ENCODE data around the gene RUNX1.

Gene RUNX1

DNA sequence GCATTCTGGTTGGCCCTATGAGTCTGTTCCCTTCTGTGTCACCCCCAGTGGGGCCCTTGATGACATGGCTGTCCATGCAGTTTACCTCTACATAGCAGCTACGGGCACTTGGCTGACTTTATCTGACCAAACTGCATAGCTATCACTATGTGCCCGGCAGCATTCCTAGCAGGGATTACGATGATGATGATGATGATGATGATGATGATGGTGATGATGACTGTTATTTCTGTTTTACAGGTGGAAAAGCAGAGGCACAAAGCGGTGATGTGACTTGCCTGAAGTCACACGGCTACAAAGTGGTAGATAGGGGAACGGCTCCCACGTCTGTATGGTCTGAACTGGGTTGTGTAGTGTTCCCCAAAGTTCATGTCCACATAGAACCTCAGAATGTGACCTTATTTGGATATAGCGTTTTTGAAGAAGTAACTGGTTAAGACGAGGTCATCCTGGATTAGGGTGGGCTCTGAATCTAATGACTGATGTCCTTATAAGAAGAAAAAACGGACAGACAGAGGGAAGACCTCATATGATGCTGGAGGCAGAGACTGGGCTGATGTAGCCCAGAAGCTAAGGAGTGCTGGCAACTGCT, 57.6 kb downstream of the RUNX1 start:
- no peak for DNase-seq

DNA sequence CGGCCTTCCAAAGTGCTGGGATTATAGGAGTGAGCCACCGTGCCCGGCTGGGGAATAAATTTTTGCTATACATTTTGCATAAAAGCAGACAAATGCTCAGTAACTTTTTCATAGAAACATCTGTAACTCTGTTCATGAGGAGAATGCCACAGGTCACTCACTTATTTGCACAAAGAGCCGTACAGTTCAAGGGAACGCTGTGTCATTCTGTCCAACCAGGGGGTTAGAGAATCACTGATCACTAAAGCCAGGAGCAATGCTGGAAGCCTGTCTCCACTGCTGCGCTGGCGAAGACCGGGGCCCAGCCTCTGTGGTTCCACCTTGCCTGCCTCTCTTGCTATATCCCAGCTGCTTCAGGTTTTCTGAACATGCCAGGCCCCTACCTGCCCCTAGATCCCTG, 58.3 kb downstream of the RUNX1 start:
- no peak for DNase-seq

DNA sequence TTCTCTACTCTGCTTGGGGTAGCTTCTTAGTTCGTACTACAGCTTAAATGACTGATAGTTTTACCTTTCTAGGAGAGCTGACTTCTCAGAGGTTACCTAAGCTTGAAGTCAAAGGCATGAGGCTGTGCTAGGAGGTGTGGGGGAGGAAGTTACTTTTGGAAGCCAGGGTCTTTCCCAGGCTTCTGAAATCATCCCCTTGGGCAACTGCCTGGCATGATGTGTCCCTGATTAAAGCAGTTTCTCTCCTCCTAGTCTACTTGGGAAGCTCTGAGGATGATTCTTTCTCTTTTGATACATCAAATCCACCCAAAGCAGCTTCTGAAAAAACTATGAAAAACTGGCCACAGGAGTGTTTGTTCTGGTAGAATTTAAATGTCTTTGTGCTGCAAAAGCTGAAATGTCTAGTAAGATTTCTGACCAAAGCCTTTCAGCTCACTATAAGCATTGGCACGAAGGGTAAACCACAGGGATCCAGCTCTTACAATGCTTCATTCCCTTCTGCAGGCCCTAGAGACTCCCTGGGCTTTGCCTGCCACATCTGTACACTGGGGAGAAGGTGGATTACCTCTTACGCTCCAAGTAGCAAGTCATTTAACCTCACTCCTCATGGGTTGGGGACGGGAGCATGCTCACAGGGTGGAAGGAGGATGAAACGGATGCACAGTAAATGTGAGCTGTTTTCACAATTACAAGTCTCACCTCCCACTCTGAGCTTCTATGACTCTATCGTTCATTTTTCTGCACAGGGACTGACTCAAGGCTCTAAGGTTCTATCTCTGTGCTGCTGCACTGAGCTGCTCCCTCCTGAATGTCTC, 59.6 kb downstream of the RUNX1 start:
- no peak for DNase-seq

DNA sequence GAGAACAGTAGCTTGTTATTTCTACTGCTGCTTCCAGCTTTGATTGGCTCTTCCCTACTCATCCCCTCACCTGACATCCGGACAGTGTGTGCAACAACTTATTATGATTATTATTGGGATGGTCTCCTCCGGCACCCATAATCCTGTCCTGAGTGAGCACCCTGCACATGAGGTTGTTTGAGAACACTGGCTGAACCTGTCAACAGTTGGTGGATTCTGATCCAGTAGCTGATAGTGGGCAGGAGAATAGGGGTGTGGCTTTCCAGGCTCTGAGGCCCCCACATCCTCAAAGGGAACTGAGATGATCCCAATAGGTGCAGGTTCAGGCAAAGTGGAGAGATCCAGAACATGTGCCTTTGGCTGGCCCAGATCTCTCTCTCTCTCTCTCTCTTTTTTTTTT, 60.5 kb downstream of the RUNX1 start:
- DNase-seq, result no peak

DNA sequence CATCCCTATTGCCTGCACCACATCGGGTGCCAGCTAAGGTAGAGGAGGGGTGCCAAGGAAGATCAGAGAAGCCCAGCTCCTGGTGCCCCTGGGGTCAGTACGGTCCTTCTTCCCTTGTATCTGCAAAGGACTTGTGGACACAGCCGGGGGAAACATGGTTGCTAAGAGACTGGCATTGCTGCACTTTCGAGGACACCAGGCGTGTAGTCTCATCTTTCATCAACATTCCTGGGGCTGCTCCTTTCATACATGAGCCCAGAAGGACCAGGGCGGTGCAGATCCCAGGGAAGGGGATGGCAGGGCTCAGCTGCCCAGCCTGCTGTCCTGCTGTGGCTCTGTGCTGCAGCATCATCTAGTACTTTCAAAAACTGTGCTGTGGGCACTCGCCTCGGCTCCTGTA, 61.0 kb downstream of the RUNX1 start:
- DNase-seq, result no peak

DNA sequence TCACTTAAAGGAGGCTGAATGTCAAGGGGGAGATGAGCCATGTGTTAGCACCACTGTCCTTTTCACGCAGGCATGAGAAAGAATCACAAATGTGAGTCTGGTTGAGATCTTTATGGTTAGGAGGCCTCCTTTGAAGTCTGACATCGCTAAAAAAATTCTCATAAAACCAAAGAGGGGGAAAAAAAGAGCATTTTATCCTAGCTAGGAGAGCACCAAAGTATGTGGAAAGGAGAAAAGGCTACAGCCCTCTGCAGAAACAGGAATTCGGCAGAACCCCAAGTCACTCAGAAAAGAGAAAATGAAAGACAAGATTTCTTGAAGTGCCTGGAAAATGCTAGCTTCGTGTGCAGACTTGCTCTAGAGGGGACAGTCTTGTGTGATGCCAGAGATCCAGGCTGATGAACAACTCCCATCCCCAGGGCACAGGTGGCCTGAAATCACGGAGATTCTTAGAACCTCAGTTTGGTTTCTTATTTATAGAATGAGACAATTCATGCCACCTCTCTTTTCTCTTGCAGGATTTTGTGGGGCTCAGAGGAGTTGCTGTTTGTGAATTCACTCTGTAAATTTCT, 61.5 kb downstream of the RUNX1 start:
- no peak for DNase-seq

DNA sequence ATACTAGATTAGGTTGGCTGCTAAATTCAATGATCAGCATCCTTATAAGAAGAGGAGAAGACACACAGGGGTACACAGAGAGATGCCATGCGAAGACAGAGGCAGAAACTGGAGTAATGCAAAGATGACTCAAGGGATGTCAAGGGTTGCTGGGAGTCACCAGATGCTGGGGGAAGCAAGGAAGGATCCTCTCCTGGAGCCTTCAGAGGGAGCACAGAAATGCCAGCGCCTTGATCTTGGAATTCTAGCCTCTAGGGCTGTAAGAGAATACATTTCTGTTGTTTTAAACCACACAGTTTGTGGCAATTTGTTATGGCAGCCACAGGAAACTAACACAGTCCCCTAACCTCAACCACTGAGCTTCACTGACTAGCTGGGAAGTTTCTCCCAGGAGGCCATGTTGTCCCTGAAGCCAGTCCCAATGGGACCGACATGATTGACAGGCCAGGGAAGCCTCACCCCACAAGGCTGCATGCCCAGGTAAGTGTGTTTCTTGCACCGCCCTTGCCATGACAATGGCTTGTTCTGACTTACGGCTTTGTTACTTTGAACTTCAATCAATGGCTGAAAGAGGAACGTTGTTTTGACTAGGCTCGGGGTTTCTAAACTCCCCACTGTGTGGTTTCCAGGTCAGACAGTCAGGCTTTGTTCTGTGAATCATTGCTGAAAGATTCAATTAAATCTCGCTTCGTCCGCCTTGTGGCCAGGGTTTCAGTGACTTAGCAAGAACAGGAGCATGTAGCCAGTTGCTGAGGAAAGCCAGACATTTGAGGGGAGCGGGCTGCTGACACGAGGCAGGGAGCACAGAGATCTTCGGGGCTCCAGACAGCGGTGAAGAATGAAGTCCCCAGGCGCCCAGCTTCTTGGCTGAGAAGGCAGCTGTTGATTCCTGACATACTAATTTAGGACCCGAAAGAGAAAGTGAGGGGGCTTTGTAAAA, 62.3 kb downstream of the RUNX1 start:
- DNase-seq, result no peak

GRCh38 chr21:34984356-34985058, 64.6 kb downstream of the RUNX1 start:
- no peak for DNase-seq

- DNase-seq, result no peak
Observed at GRCh38 chr21:34983680-34984086, 65.4 kb downstream of the RUNX1 start.

GRCh38 chr21:34981791-34982190, 67.3 kb downstream of the RUNX1 start:
- DNase-seq, result no peak

DNA sequence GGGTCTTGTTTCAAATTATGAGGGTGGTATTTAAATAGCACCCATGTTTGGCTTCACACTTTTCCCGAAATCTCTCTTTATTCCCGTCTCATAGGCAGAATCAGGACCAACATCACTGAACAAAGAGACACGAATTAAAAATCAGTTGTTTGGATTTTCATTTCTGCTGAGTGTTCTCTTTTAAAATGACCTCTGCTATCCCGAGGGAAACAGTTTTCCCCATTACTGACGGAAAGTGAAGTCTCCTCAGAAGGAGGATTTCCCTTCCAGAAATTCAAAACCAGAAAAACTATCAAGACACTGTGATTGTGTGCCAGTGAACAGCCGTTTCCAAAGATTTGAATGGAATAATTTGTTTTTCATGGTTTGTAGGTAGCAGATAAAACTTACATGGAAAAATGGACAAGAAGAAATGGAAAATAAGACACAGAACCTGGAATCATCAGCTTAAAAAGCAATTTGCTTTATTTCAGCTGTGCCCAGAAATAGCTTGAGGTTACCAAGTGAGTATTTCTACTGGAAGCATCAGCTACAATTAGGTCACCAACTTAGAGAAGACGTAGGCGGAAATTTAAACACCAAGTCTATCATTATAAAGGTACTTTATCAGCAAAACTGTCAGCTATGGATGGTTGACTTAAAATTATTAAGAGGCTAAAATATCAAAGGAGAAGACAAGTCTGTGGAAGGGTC, 68.5 kb downstream of the RUNX1 start:
- DNase-seq, result no peak

GRCh38 chr21:34979383-34979782, 69.7 kb downstream of the RUNX1 start:
- DNase-seq, result no peak

DNA sequence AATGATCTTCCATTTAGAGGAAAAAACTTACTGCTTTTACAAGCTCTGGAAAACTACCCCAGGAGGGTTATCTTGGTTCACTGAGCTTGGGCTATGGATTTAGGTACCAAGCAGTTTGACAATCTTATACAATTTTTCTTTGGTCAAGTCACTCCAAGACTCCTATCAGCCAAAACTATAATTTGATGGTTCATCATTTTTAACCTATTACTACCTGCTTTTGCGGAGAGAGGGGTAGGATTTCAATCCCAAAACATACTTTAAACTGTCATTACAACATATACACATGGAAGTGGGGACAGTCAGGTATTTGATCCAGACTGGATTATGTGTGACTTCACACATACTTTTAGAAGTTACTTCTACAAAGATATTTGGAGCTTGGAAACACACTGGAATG, 71.8 kb downstream of the RUNX1 start:
- DNase-seq, result no peak

- DNase-seq, result no peak
Observed at GRCh38 chr21:34974162-34974981, 74.7 kb downstream of the RUNX1 start.

GRCh38 chr21:34973685-34974084, 75.4 kb downstream of the RUNX1 start:
- DNase-seq, result no peak

DNA sequence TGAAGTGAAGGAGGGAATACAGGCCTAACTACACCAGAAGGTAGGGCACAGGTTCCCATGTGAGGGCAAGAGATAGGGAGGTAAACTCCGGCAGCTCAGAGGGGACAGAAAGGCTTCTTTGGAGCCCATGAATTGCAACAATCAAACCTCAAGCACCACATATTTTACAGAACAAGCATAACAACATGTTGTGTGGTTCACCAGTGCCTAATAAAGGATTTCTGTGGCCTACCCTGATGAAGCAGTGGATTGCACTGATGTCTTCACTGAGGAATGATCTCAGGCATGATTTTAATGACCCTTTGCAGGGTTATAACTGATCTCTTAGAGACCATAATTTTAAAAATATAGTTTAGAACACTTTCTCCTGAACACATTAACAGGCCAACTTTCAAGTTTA, 77.4 kb downstream of the RUNX1 start:
- no peak for DNase-seq

GRCh38 chr21:34970566-34970965, 78.5 kb downstream of the RUNX1 start:
- no peak for DNase-seq

DNA sequence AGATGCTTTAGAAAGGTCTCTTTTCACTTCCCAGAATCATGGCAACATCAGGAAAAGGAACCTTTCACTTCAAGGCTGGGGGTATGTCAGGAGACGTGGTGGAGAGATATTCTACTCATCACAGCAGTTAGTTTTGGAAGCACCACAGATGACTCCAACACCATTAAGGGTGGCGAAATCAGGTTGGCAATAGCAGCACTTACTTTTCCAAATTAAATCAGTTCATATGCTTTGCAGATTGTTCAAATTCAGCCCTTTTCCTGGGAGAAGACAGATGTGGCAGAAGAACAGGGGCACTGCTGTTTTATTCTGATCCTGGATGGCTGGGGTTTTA, 79.0 kb downstream of the RUNX1 start:
- DNase-seq, result no peak

- no peak for DNase-seq
Observed at GRCh38 chr21:34969423-34970166, 79.5 kb downstream of the RUNX1 start.
